ENCODE measurements around the gene ORAI2.

DNA sequence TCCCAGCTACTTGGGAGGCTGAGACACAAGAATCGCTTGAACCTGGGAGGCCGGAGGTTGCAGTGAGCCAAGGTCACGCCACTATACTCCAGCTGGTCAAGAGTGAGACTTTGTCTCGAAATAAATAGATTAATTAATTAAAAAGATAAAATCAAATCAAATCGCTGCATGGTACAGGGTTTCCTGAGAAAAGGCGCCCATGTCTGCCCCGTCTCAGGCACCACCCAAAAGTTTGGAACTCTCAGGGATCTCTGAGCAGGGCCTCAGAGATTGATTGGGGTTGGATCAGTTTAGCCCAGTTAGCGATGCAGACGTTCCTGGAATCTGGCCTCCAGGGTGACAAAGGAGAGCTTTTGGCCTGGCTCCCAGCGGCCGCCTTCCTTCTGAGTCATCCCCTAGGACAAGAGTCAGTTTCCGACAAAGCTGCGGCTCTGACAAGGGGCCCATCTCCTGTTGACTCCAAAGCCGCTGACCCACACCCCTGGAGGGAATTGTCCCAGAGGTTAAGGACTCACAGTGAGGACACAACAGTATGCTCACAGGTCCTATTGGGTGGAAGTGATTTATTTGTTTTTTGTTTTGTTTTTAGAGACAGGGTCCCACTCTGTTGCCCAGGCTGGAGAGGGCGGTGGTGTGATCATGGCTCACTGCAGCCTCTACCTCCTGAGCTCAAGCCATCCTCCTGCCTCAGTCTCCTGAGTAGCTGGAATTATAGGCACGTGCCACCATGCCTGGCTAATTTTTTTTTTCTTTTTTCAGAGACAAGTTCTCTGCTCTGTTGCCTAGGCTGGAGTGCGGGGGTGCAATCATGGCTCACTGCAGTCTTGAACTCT is 6.8 kb downstream of the ORAI2 start:
- TF ChIP-seq, protein P1, sequence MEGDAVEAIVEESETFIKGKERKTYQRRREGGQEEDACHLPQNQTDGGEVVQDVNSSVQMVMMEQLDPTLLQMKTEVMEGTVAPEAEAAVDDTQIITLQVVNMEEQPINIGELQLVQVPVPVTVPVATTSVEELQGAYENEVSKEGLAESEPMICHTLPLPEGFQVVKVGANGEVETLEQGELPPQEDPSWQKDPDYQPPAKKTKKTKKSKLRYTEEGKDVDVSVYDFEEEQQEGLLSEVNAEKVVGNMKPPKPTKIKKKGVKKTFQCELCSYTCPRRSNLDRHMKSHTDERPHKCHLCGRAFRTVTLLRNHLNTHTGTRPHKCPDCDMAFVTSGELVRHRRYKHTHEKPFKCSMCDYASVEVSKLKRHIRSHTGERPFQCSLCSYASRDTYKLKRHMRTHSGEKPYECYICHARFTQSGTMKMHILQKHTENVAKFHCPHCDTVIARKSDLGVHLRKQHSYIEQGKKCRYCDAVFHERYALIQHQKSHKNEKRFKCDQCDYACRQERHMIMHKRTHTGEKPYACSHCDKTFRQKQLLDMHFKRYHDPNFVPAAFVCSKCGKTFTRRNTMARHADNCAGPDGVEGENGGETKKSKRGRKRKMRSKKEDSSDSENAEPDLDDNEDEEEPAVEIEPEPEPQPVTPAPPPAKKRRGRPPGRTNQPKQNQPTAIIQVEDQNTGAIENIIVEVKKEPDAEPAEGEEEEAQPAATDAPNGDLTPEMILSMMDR (IDR thresholded peaks at IDR 0.05), result no peak
- no peak for TF ChIP-seq POLR2A (IDR thresholded peaks at IDR 0.05)

All from tibial nerve (tissue), 3 donors.